WTC11 (cell line): ENCODE measurements around the gene C10orf88. TPM values are rescaled to one million over a fixed set of nuclear protein-coding genes. Genes with fewer than 3 reads are reported as not detected.
A peak's percentile ranks its signal among the peaks of the same experiment; 100 is the strongest.
"Not testable (repeated sequence)": the region's sequence is repeated elsewhere in the genome, so short reads cannot be mapped to it uniquely, and the experiment has no call there.

Experiments used
- ATAC-seq: fragments of 200-7000 bp; cut with Tn5 transposase; 2 replicates; pipeline ENCODE4 v1.10.0; 2021; ENCODE audit warnings: mild to moderate bottlenecking, moderate library complexity
- CTCF ChIA-PET: fragments of 300-600 bp; sonication (Branson Sonifier 250); formaldehyde crosslinking; loops from one replicate; lab custom pipeline; 2021; ENCODE audit warnings: antibody characterized with exemption; lab: Charles Lee
- POLR2A ChIA-PET: fragments of 350-600 bp; sonication (Branson Sonifier 250); formaldehyde crosslinking; loops from one replicate; lab custom pipeline; 2021; ENCODE audit warnings: antibody characterized with exemption; lab: Charles Lee
- DNase-seq: peaks from one replicate; pipeline ENCODE4 v3.0.0; 2021; ENCODE audit warnings: low spot score
- H3K27ac Mint-ChIP-seq: 2 replicates; pipeline ENCODE4 v1.8.0; 2021; ENCODE audit warnings: mixed read lengths
- H3K27me3 Mint-ChIP-seq: 2 replicates; pipeline ENCODE4 v1.8.0; 2021; ENCODE audit warnings: low read depth, mild to moderate bottlenecking, moderate library complexity, mixed read lengths
- H3K36me3 Mint-ChIP-seq: 2 replicates; pipeline ENCODE4 v1.8.0; 2021; ENCODE audit warnings: mixed read lengths
- H3K4me1 Mint-ChIP-seq: 2 replicates; pipeline ENCODE4 v1.8.0; 2022; ENCODE audit warnings: mixed read lengths
- H3K4me3 Mint-ChIP-seq: 2 replicates; pipeline ENCODE4 v1.8.0; 2021; ENCODE audit warnings: mild to moderate bottlenecking, moderate library complexity, mixed read lengths
- H3K9me3 Mint-ChIP-seq: 2 replicates; pipeline ENCODE4 v1.8.0; 2021; ENCODE audit warnings: mixed read lengths
- AFF4 ChIP-seq: sonication (generic); formaldehyde crosslinking; IDR thresholded peaks from 2 replicates; pipeline ENCODE4 v1.8.1; 2023; ENCODE audit warnings: mild to moderate bottlenecking, missing genetic modification reagents, borderline replicate concordance
- ATF2 ChIP-seq: sonication (generic); formaldehyde crosslinking; IDR thresholded peaks from 2 replicates; pipeline ENCODE4 v1.8.1; 2022; ENCODE audit warnings: low read depth, missing genetic modification reagents, borderline replicate concordance
- CBFB ChIP-seq: sonication (generic); formaldehyde crosslinking; IDR thresholded peaks from 2 replicates; pipeline ENCODE4 v1.8.1; 2022; ENCODE audit warnings: mild to moderate bottlenecking, low read depth, missing genetic modification reagents
- CREB1 ChIP-seq: sonication (generic); formaldehyde crosslinking; IDR thresholded peaks from 2 replicates; pipeline ENCODE4 v1.8.0; 2023; ENCODE audit warnings: mild to moderate bottlenecking, missing genetic modification reagents
- GTF2I ChIP-seq: fragments of 250-450 bp; sonication (Bioruptor Pico); conservative IDR thresholded peaks from 2 replicates; pipeline ENCODE4 v1.4.0; 2021; ENCODE audit warnings: mild to moderate bottlenecking
- IRF1 ChIP-seq: sonication (generic); formaldehyde crosslinking; IDR thresholded peaks from 2 replicates; pipeline ENCODE4 v1.8.0; 2023; ENCODE audit warnings: missing genetic modification reagents
- JUN ChIP-seq: sonication (generic); formaldehyde crosslinking; IDR thresholded peaks from 2 replicates; pipeline ENCODE4 v1.8.0; 2023; ENCODE audit warnings: mild to moderate bottlenecking, missing genetic modification reagents
- NFYB ChIP-seq: sonication (generic); formaldehyde crosslinking; conservative IDR thresholded peaks from 2 replicates; pipeline ENCODE4 v1.8.0; 2022; ENCODE audit warnings: low read depth, missing genetic modification reagents
- ZNF263 ChIP-seq: sonication (generic); formaldehyde crosslinking; IDR thresholded peaks from 2 replicates; pipeline ENCODE4 v1.8.1; 2022; ENCODE audit warnings: low read depth, mild to moderate bottlenecking, moderate library complexity, missing genetic modification reagents
- ZNF317 ChIP-seq: sonication (generic); formaldehyde crosslinking; IDR thresholded peaks from 2 replicates; pipeline ENCODE4 v1.8.1; 2023; ENCODE audit warnings: low read depth, mild to moderate bottlenecking, moderate library complexity, missing genetic modification reagents, borderline replicate concordance
- ZNF423 ChIP-seq: fragments of 250-450 bp; sonication (Bioruptor Pico); IDR thresholded peaks from 2 replicates; pipeline ENCODE4 v2.1.2; 2022; ENCODE audit warnings: mild to moderate bottlenecking, moderate library complexity
- total RNA-seq: library from RNA; stranded (reverse); gene quantifications from 3 replicates; pipeline ENCODE4 v1.2.3, GENCODE V29; 2021
- TF ChIP-seq, protein P1 (sequence below): sonication (generic); formaldehyde crosslinking; IDR thresholded peaks from 2 replicates; pipeline ENCODE4 v1.8.0; 2022; ENCODE audit warnings: mild to moderate bottlenecking, missing genetic modification reagents
- TF ChIP-seq, protein P2 (sequence below): sonication (generic); formaldehyde crosslinking; IDR thresholded peaks from 2 replicates; pipeline ENCODE4 v1.8.0; 2022; ENCODE audit warnings: missing genetic modification reagents
- TF ChIP-seq, protein P3 (sequence below): fragments of 250-450 bp; sonication (Bioruptor Pico); IDR thresholded peaks from 2 replicates; pipeline ENCODE4 v2.1.2; 2022; ENCODE audit warnings: mild to moderate bottlenecking, moderate library complexity
- TF ChIP-seq, protein P4 (sequence below): sonication (generic); formaldehyde crosslinking; IDR thresholded peaks from 2 replicates; pipeline ENCODE4 v1.8.1; 2023; ENCODE audit warnings: mild to moderate bottlenecking, moderate library complexity, missing genetic modification reagents

Gene C10orf88
- total RNA-seq, 1 experiment from 2014 or later = 6.5 TPM

- ChIA-PET CTCF (no interaction called here), POLR2A (no interaction called here)
- H3K9me3 Mint-ChIP-seq = no peaks in the 10 kb centered on the region
- no peaks in the 10 kb centered on the region for H3K36me3 Mint-ChIP-seq
- no peak for TF ChIP-seq ZNF423
- H3K27ac Mint-ChIP-seq = no peak within 1 kb of the TSS
- DNase-seq (no peak), ATAC-seq (no peak)
- H3K4me3 Mint-ChIP-seq = no peak within 1 kb of the TSS
- peaks cover 17% of the 10 kb centered on the region for H3K27me3 Mint-ChIP-seq
- H3K4me1 Mint-ChIP-seq = no peaks in the 10 kb centered on the region
Observed at GRCh38 chr10:122910310-122910709, 43.7 kb downstream of the C10orf88 start, which contains the start of gene FAM24A. Gene FAM24A (plus strand): TSS chr10:122910610. CDS start chr10:122911635, 1,025 bp downstream.

DNA sequence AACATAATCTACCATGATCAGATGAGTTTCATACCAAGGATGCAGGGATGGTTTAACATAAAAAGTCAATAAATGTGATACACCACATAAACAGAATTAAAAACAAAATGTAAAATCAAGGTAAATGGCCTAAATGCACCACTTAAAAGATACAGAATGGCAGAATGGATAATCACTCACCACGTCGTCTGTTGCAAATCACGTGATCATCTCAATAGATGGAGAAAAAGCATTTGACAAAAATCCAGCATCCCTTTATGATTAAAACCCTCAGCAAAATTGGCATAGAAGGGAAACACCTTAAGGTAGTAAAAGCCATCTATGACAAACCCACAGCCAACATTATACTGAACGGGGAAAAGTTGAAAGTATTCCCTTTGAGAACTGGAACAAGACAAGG, 50.2 kb downstream of the C10orf88 start:
- H3K4me1 Mint-ChIP-seq, CTCF ChIA-PET, POLR2A ChIA-PET, H3K4me3 Mint-ChIP-seq, ATAC-seq, H3K27ac Mint-ChIP-seq, H3K9me3 Mint-ChIP-seq, DNase-seq, H3K36me3 Mint-ChIP-seq: not testable (repeated sequence)
- peaks cover 17% of the 10 kb centered on the region for H3K27me3 Mint-ChIP-seq

- POLR2A ChIA-PET = no interaction called here
- Mint-ChIP-seq H3K4me3 (no peak overlapping the region), H3K27ac (no peak overlapping the region), H3K9me3 (no peaks in the 10 kb centered on the region), H3K36me3 (no peaks in the 10 kb centered on the region), H3K4me1 (no peaks in the 10 kb centered on the region), H3K27me3 (no peaks in the 10 kb centered on the region)
- CTCF ChIA-PET = interaction anchor here (0.6 kb wide), 1 partner anchor 19 kb away, joined by 3 read pairs; no protein-coding TSS in a partner anchor
- ATAC-seq = peak; percentile 52; the same call in 1 of the 2 replicates
- no peak for DNase-seq
- no peak for TF ChIP-seq ZNF423
- TF ChIP-seq CBFB = no peak
- TF ChIP-seq IRF1 (CRISPR knock-in tag) = no peak
- TF ChIP-seq, protein P1, sequence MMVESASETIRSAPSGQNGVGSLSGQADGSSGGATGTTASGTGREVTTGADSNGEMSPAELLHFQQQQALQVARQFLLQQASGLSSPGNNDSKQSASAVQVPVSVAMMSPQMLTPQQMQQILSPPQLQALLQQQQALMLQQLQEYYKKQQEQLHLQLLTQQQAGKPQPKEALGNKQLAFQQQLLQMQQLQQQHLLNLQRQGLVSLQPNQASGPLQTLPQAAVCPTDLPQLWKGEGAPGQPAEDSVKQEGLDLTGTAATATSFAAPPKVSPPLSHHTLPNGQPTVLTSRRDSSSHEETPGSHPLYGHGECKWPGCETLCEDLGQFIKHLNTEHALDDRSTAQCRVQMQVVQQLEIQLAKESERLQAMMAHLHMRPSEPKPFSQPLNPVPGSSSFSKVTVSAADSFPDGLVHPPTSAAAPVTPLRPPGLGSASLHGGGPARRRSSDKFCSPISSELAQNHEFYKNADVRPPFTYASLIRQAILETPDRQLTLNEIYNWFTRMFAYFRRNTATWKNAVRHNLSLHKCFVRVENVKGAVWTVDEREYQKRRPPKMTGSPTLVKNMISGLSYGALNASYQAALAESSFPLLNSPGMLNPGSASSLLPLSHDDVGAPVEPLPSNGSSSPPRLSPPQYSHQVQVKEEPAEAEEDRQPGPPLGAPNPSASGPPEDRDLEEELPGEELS (CRISPR knock-in tag) = no peak
- no peak for TF ChIP-seq ZNF317 (CRISPR knock-in tag)
- TF ChIP-seq GTF2I (CRISPR knock-in tag) = no peak
- no peak for TF ChIP-seq ZNF263
- TF ChIP-seq JUN (CRISPR knock-in tag) = no peak
- TF ChIP-seq, protein P2, sequence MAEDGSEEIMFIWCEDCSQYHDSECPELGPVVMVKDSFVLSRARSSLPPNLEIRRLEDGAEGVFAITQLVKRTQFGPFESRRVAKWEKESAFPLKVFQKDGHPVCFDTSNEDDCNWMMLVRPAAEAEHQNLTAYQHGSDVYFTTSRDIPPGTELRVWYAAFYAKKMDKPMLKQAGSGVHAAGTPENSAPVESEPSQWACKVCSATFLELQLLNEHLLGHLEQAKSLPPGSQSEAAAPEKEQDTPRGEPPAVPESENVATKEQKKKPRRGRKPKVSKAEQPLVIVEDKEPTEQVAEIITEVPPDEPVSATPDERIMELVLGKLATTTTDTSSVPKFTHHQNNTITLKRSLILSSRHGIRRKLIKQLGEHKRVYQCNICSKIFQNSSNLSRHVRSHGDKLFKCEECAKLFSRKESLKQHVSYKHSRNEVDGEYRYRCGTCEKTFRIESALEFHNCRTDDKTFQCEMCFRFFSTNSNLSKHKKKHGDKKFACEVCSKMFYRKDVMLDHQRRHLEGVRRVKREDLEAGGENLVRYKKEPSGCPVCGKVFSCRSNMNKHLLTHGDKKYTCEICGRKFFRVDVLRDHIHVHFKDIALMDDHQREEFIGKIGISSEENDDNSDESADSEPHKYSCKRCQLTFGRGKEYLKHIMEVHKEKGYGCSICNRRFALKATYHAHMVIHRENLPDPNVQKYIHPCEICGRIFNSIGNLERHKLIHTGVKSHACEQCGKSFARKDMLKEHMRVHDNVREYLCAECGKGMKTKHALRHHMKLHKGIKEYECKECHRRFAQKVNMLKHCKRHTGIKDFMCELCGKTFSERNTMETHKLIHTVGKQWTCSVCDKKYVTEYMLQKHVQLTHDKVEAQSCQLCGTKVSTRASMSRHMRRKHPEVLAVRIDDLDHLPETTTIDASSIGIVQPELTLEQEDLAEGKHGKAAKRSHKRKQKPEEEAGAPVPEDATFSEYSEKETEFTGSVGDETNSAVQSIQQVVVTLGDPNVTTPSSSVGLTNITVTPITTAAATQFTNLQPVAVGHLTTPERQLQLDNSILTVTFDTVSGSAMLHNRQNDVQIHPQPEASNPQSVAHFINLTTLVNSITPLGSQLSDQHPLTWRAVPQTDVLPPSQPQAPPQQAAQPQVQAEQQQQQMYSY (CRISPR knock-in tag) = no peak
- no peak for TF ChIP-seq ATF2 (CRISPR knock-in tag)
- TF ChIP-seq CREB1 (CRISPR knock-in tag) = no peak
- TF ChIP-seq, protein P3, sequence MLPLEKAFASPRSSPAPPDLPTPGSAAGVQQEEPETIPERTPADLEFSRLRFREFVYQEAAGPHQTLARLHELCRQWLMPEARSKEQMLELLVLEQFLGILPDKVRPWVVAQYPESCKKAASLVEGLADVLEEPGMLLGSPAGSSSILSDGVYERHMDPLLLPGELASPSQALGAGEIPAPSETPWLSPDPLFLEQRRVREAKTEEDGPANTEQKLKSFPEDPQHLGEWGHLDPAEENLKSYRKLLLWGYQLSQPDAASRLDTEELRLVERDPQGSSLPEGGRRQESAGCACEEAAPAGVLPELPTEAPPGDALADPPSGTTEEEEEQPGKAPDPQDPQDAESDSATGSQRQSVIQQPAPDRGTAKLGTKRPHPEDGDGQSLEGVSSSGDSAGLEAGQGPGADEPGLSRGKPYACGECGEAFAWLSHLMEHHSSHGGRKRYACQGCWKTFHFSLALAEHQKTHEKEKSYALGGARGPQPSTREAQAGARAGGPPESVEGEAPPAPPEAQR (CRISPR knock-in tag) = no peak
- TF ChIP-seq, protein P4, sequence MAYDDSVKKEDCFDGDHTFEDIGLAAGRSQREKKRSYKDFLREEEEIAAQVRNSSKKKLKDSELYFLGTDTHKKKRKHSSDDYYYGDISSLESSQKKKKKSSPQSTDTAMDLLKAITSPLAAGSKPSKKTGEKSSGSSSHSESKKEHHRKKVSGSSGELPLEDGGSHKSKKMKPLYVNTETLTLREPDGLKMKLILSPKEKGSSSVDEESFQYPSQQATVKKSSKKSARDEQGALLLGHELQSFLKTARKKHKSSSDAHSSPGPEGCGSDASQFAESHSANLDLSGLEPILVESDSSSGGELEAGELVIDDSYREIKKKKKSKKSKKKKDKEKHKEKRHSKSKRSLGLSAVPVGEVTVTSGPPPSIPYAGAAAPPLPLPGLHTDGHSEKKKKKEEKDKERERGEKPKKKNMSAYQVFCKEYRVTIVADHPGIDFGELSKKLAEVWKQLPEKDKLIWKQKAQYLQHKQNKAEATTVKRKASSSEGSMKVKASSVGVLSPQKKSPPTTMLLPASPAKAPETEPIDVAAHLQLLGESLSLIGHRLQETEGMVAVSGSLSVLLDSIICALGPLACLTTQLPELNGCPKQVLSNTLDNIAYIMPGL (CRISPR knock-in tag) = no peak
- TF ChIP-seq AFF4 = no peak
- TF ChIP-seq NFYB = no peak
Observed at GRCh38 chr10:122894261-122894944, 59.6 kb downstream of the C10orf88 start.
